HepG2 (cell line): ENCODE data around the gene TLR9.

ENCODE experiments used
- CTCF ChIP-seq: sonication (generic); formaldehyde crosslinking; IDR thresholded peaks from 2 replicates; pipeline ENCODE4 v1.5.0; 2020; ENCODE audit warnings: mild to moderate bottlenecking, missing genetic modification reagents, moderate library complexity
- MTA3 ChIP-seq: sonication (generic); formaldehyde crosslinking; IDR thresholded peaks from 2 replicates; pipeline ENCODE4 v1.4.0; 2020; ENCODE audit warnings: missing genetic modification reagents
- POLR2A ChIP-seq, 2 experiments: IDR thresholded peaks; 2 replicates each; pipeline ENCODE4 v1.6.1; 2011; ENCODE audit warnings: low read depth in 2 of 2, low read length in 2 of 2, mild to moderate bottlenecking in 1 of 2, moderate library complexity in 1 of 2; ENCODE audit not compliant: insufficient read depth in 1 of 2
- POLR2AphosphoS5 ChIP-seq: IDR thresholded peaks from 2 replicates; pipeline ENCODE4 v1.6.1; 2012; ENCODE audit warnings: low read depth, low read length
- ZBTB4 ChIP-seq: sonication (generic); formaldehyde crosslinking; IDR thresholded peaks from 2 replicates; pipeline ENCODE4 v1.4.0; 2020; ENCODE audit warnings: missing genetic modification reagents, mild to moderate bottlenecking, borderline replicate concordance
- ZFP37 ChIP-seq: sonication (generic); formaldehyde crosslinking; IDR thresholded peaks from 2 replicates; pipeline ENCODE4 v1.4.0; 2020; ENCODE audit warnings: missing genetic modification reagents, borderline replicate concordance
- ZNF30 ChIP-seq: sonication (generic); formaldehyde crosslinking; IDR thresholded peaks from 2 replicates; pipeline ENCODE4 v1.5.0; 2020; ENCODE audit warnings: mild to moderate bottlenecking, missing genetic modification reagents
- ZNF468 ChIP-seq: sonication (generic); formaldehyde crosslinking; IDR thresholded peaks from 2 replicates; pipeline ENCODE4 v1.8.0; 2022; ENCODE audit warnings: mild to moderate bottlenecking, moderate library complexity, missing genetic modification reagents

- TF ChIP-seq ZNF468 (CRISPR knock-in tag) (0 out of 2 replicates have a peak, but pooled peaks have one; percentile 74), POLR2AphosphoS5 (peak; percentile 94), POLR2A (IDR thresholded peaks at IDR 0.05; ENCODE audit: insufficient read depth in 1 of 2, low read depth in 2 of 2, low read length in 2 of 2) (peak; percentile 87 to 98), CTCF (CRISPR knock-in tag) (no peak; the same call in 1 of the 2 replicates), ZNF30 (CRISPR knock-in tag) (no peak), ZFP37 (0 out of 2 replicates have a peak, but pooled peaks have one; percentile 31), ZBTB4 (CRISPR knock-in tag) (no peak), MTA3 (no peak)
These were observed 27.4 kb downstream of the TLR9 start, which contains the start of gene ALAS1 for GRCh38 chr3:52197842-52198625.
